Urothelium cell line (cell line): ENCODE results near the gene RPL5.
A peak's percentile ranks its signal among the peaks of the same experiment; 100 is the strongest.
"Not testable (repeated sequence)": the region's sequence is repeated elsewhere in the genome, so short reads cannot be mapped to it uniquely, and the experiment has no call there.

Experiments
- DNase-seq: peaks from one replicate; pipeline ENCODE4 v3.0.0; 2011; ENCODE audit warnings: low spot score, mixed read lengths
- FAIRE-seq: peaks from 2 replicates; lab custom pipeline; 2011; peaks lifted over from hg19 to GRCh38; lab: Jason Lieb, UNC

The RPL5 gene

DNA sequence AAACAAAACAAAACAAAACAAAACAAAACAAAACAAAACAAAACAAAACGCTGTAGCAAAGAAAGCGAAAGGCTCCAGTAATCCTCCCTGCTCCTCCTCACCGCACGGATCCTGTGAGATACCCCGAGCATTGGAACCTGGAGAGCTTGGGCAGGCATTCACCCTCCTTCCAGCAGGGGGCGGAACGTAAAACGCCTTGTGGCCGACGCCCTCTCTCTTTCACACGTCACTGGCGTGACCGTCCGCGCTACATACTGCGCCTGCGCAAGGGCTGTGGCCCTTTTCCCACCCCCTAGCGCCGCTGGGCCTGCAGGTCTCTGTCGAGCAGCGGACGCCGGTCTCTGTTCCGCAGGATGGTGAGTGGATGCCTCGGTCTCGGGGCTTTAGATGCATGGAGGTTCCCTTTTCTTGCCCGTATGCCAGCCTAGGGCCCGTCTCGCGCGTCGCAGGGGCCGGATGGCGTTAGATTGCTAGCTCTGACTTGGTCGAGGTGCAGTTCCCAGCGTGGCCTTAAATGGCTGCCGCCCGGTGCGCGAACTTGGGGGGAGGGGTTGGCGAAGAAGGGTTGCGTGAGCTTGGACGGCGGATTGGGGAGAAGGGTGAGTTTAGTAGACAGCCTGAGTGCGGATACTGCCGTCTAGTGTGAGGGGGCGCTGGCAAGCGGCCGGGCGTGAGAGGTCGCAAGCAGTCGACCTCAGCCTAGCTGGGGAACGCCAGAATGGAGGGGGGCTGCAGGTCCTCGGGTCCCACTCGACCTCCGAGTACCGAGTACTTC, at the start of gene RPL5:
RPL5 (plus strand) TSS at position 279 of the 775 bp plus-strand sequence; CDS start at position 354, 75 bp downstream.
- DNase-seq (peak; percentile 98), FAIRE-seq (no peak)

DNA sequence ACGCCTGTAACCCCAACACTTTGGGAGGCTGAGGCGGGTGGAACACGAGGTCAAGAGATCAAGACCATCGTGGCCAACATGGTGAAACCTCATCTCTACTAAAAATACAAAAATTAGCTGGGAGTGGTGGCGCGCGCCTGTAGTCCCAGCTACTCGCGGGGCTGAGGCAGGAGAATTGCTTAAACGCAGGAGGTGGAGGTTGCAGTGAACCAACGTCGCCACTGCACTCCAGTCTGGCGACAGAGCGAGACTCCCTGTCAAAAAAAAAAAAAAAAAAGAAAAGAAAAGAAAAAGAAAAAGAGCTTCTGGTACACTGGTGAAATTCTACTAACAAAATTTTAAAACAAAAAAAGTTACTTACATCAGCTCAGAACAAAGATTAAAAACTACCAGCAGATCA, 48.3 kb upstream of the RPL5 start:
- not testable (repeated sequence) for FAIRE-seq, DNase-seq

DNA sequence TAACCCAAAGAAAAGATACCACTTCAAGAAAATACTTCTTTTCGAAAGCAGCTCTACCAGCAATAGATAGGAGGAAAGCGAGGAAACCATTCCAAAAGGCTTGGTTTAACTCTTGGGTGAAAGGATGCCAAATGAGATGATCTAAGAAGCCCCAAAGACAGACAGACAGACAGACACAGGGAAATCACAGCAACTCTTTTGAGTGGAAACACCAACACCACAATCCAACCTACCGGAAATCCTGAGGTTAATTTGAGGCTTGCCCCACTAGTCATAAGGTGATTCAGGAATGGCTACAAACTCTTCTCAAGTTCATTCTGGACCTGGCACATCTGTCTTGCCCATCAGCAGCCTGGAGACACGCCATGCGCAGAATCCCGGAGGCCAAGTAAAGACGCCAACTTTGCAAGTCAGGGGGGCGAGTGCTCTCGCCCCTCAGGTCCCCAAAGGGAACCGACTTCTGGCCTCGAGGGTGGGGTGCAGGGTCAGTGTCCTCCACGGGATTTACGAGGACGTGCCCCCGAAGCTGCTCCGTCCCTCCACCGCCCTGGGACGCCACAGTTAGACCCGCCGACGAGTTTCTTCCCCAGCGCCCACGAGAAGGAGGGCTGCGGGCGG, 47.7 kb upstream of the RPL5 start:
- peak; percentile 23 for DNase-seq
- FAIRE-seq, result no peak

DNA sequence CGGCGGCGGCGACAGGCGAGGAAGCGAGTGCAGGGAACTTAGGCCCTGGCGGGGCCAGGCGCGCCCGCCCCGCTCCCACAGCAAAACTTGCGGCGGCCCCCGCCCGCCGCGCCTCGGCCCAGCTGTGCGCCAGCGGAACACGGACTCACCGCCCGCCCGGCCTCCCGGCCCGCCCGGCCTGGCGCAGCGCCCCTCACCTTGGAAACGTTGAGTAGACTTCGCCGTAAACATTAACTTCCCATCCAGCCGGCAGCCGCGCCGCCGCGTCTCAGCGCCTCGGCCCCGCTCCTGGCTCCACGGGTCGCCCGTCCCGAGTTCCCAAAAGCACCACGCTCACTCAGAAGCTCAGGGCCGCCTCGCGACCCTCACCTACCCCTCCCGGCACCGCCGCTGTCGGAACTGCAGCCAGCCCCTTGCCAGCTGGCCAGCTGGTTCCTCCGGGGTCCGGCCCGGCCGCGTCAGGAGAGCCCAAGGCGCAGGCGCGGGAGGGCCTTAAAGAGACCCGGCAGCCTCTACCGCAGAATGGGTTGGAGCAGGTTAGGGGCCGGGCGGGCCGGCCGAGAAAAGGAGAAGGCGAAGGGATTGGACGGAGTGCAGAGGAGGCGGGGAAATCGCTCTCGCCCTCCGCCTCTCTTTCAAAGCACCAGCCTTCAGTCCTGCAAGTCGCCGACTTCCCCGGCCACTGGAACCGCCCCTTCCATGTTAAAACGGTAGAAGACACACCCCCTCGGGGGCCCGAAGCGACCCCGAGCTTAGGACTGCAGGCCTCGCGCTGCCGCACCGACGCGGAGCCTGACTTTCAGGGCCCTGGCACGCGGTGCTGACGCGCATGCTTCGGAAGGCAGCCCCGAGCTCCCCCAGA, 47.0 kb upstream of the RPL5 start, which contains the start of gene EVI5:
EVI5 (minus strand) TSS at position 470 of the 862 bp plus-strand sequence. CDS start 48,562 bp downstream, outside the sequence.
- peak; percentile 94 for DNase-seq
- no peak for FAIRE-seq

DNA sequence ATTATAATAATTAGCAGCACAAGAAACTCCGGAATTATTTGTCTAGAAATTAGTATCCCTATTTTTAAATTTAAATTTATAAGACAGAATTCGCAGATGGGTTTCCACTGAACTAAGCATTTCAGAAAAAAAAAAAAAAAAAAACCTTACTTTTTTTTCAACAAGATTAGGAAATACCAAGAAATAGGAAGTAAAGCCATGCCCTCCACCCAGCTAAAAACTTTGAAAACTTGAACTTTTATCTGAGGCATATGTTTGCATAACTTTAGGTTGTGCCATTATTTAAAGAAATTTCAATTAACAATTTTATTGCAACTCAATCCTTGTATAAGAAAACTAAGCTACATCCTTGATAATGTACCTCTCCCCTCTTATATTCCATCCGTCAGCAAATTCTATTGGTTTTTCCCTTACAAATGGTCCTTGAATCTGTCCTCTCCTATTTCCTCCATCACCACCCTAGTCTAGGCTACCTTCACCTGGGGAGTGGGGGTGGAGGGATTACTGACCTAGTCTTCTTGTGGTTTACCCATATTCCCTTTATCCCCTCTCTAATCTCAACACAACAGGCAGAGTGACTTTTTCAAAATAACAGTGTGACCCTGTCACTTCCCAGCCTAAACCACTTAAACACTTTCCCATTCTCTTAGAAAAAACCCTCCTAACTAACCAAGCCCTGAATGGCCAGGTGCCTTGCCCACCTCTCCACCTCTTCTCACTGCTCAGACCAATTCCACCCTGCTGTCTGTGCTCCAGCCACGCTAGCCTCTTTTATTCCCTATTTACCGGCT, 45.5 kb upstream of the RPL5 start:
- no peak for DNase-seq
- no peak for FAIRE-seq

DNA sequence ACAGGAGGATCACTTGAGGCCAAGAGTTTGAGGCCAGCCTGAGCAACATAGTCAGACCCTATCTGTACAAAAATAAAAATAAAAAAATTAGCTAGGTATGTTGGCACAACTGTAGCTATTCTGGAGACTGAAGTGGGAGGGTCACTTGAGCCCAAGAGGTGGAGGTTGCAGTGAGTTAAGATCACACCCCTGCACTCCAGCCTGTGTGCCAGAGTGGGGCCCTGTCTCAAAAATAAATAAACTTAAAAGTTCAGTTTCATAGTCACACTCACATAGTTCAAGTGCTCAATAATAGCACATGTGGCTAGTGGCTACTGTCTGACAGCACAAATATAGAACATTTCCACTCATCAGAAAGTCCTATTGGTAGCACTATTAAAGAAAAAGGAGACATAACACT, 41.8 kb upstream of the RPL5 start:
- FAIRE-seq, result no peak
- no peak for DNase-seq

DNA sequence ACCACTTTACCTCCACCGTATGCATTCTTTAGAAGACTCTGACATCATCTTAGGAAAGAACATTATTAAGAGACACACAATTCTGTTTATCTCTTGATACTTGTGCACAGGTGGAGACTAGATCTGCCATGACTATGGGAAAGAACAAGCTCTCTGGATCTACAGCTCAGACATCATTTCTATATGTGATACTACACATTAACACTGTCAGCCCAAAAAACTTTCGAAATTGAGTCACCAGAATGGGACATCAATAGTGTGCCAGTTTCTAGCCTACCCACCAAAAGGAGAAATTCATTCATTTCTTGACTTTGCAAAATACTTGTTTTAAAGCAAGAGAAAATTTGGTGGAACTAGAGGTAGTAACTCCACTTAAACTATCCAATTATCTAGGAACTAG, 41.0 kb upstream of the RPL5 start:
- DNase-seq (no peak), FAIRE-seq (no peak)

DNA sequence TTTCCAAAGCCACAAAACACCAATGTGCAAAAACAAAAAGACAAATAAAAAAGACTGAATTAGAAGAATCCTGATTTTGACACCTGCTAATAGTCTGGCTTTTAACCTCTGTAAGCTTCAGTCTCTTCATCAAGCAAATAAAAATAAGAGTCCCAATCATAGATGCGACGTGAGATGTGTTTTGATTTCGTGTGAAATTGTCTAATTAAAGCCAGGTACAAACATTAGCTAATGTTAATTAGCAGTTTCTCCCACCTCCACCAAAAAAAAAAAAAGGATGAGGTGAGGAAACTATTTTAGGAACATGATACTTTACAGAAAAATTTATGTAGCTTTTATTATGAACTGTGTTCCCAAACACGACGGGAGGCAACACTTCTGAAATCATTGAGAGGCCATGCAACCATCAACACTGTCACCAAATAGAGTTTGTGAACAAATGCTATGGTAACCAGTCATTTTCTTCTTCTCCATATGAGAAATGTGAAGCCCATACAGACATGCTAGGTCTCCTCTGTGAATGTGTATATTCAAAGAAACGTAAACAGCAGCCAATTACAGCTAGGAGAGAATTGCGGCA, 40.3 kb upstream of the RPL5 start:
- no peak for DNase-seq
- no peak for FAIRE-seq

DNA sequence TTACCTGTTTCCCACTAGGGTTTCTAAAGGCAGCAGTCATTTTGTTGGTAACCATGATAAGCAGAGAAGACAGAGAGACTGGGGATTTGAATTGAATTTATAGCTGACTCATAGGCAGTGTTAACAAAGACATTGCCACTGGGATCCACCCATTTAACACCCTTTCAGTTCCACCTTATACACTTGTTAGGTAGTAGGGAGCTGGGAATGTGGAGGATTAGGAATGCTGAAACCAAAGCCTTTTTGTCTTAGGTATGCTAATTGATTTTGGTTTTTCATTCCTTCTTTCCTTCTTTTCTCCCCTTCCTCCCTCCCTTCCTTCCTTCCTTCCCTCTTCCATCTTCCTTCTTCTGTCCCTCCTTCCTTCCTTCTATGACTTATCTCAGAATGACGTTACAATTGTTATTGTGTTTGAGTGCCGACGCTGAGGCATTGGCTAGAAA, 39.5 kb upstream of the RPL5 start:
- DNase-seq, result no peak
- FAIRE-seq, result no peak

DNA sequence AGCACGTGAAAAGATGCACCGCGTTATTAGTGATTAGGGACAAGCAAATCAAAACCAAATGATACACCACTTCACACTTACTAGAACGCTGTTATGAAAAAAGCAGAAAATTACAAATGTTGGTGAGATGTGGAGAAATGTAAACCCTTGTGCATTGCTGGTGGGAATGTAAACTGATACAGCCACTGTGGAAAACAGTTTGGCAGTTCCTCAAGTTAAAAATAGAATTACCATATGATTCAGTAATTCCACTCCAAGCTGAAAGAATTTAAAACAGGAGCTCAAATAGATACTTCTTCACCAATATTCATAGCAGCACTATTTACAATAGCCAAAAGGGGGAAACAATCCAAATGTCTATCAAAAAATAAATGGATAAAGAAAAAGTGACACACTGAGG, 36.7 kb upstream of the RPL5 start:
- DNase-seq (no peak), FAIRE-seq (no peak)

DNA sequence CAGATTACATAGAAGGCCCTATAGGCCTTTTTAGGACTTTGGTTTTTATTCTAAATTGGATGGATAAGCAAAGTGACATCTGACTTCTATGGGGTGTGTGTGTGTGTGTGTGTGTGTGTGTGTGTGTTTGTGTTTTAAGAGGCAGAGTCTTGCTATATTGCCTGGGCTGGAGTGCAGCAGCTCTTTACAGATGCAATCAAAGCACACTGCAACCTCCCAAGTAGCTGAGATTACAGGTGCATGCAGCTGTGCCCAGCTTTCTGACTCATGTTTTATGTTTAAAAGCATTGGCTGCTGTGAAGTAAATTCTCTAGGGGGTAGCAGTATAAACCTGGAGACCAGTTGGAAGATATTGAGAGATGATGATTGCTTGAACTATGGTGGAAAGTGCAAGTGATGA, 34.5 kb upstream of the RPL5 start:
- FAIRE-seq, result no peak
- no peak for DNase-seq

DNA sequence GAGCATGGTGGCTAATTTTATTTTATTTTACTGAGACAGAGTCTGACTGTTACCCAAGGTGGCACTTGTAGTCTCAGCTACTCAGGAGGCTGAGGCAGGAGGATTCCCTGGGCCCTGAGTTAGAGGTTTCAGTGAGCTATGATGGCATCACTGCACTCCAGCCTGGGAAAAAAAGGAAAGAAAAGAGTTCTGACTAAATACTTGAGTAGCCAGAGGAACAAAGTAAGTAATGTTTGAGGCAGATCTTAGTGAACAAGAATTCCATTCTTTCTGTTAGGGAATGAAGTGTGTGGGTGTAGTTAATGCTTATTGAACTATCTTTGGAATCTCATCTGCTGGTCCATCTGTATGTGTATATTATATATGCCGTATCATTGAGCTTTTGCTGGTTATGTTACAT, 33.9 kb upstream of the RPL5 start:
- FAIRE-seq (no peak), DNase-seq (no peak)

DNA sequence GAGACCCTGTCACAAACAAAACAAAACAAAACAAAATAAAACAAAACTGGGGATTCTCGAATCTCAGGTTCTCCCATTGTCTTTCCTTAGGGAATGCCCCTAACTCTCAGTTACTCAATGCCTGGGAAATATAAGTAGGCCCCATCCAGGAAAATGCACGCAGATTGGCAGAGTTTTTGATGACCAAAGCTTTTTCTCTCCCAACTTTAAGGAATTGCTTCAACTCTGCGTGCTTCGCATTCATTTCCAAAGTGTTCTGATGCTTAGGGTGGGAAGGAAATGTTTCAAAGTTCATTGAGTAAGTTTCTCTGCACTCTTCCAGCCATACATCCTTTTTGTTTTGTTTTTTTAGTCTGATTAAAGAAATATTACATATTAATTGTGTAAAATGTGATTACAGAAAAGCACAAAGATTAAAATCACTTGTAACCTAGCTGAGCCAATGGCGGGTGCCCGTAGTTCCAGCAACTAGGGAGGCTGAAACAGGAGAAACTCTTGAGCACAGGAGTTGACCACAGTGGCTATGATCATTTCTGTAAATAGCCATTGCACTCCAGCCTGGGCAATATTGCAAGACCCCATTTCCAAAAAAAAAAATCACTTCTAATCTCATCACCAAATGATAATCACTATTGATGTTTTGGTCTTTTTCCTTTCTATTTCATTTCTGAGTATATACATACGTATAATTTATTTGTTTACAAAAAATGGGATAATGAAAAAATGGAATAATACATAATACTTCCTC, 28.5 kb upstream of the RPL5 start:
- DNase-seq (no peak), FAIRE-seq (no peak)

DNA sequence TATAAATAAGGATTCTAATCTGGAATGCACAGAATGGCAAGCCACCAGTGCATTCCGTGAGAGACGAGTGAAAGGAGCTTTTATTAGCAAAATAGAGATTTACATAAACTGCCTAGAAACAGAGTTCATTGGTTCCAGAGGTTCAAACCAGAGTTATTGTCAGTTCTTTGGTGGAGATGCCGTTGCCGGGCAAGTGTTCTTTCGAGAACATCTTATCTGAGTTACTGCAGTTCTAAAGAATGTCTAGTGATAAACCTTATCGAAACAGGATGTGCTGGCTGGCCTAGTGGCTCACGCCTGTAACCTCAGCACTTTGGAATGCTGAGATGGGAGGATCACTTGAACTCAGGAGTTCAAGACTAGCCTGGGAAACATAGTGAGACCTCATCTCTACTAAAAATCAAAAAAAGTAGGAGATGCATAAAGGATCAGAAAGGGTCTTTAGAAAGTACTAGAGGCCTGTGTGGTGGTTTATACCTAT, 27.1 kb upstream of the RPL5 start:
- FAIRE-seq (no peak), DNase-seq (peak; percentile 80)

DNA sequence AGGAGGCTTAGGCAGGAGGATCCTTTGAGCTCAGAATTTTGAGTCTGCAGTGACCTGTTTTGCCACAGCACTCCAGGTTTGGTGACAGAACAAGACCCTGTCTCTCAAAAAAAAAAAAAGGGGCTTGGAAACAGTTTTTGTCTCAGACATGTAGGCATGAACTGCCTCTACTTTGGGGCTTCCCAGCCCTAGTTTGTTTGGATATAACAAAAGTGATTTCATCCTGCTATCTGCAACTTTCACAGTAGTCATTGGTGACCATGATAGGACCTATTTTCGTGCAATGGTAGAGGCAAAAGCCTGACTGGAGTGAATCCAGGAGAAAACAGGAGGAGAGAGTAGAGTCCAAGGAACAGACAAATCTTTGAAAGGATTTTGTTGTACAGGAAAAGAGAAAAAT, 26.6 kb upstream of the RPL5 start:
- DNase-seq (no peak), FAIRE-seq (no peak)

DNA sequence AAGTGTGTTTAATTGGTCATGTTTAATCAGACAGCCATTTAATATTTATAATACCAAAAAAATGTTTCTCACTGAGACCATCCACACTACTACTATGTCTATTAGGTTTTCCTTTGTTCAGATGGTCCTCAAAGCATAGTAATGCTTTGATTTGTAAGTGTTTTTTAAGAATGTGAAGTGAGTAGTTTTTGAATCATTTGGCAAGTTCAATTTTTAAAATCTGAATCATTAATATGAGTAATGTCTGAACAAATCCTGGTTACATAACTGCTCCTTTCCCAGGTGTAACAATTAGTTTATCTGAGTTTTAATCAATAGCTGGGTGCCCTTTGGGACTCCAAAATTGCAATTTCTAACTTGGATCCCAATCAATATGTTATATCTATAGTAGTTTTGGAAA, 23.5 kb upstream of the RPL5 start:
- no peak for DNase-seq
- no peak for FAIRE-seq

DNA sequence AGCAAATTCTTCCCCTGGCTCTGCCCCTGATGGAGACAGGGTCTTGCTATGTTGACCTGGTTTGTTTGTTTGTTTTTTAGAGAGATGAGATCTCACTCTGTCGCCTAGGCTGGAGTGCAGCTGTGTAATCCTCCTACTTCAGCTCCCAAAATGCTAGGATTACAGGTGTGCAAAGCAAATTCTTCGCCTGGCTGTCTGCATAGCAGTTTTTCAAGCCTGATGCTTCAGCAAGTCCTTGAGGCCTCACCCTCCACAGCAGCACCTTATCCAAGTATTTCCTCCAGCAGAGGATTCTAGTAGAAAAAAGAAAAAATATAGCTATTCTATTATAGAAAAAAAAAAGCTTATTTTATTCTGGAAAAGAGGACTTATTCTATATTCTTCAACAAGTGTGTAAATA, 15.1 kb upstream of the RPL5 start:
- DNase-seq (no peak), FAIRE-seq (no peak)

DNA sequence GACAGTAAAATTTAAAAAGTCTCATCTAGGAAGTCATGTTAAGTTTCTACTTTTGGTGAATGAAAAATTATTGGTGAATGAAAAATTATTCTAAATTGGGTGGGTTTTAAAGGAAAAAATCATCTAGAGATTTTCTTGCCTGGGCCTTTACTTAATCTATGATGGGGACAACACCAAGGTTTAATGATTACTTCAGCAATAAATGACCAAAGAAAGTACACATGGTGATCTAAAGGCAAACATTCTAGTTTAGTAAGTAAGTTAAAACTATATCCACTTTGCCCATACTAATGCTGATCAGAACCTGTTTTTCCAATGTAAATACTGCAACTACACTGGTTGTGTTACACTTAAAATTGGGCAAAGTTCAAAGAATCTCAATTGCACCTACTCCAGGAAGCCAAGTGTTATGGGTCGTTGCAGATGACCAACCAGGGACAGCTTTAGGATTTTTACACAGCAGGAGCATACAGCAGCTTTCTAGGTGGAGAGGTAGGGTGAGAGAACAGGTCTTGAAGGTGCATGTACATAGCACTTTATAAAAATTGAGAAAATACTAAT, 14.6 kb upstream of the RPL5 start:
- DNase-seq, result no peak

More for the DNA sequence above, 14.6 kb upstream of the RPL5 start:
- FAIRE-seq, result no peak
